Endodermal cell (in vitro differentiated cells): ENCODE data around the gene PIAS3. TPM values are rescaled to one million over a fixed set of nuclear protein-coding genes. Genes with fewer than 3 reads are reported as not detected.
"Not testable (repeated sequence)": the region's sequence is repeated elsewhere in the genome, so short reads cannot be mapped to it uniquely, and the experiment has no call there.

ENCODE experiments used
- DNase-seq: peaks from one replicate; pipeline ENCODE4 v3.0.0-alpha.2; 2017
- H3K27ac ChIP-seq: 2 replicates; pipeline ENCODE4 v1.5.1; 2013; ENCODE audit warnings: mild to moderate bottlenecking, low read depth, low read length, moderate library complexity
- H3K27me3 ChIP-seq: 2 replicates; pipeline ENCODE4 v1.6.1; 2013; ENCODE audit warnings: mild to moderate bottlenecking, low read length, moderate library complexity; ENCODE audit not compliant: insufficient read depth, control insufficient read depth, poor library complexity, severe bottlenecking
- H3K36me3 ChIP-seq: 2 replicates; pipeline ENCODE4 v1.7.0; 2013; ENCODE audit warnings: mild to moderate bottlenecking, low read length, moderate library complexity; ENCODE audit not compliant: control insufficient read depth, insufficient read depth
- H3K4me1 ChIP-seq: one replicate; pipeline ENCODE4 v1.7.0; 2013; ENCODE audit warnings: low read length; ENCODE audit not compliant: control insufficient read depth, insufficient read depth
- H3K4me3 ChIP-seq: 2 replicates; pipeline ENCODE4 v1.5.1; 2013; ENCODE audit warnings: mild to moderate bottlenecking, low read length, moderate library complexity
- H3K9ac ChIP-seq: 2 replicates; pipeline ENCODE4 v1.6.1; 2013; ENCODE audit warnings: mild to moderate bottlenecking, low read length, moderate library complexity; ENCODE audit not compliant: poor library complexity, severe bottlenecking; ENCODE audit errors: extremely low read depth
- H3K9me3 ChIP-seq: 2 replicates; pipeline ENCODE4 v1.6.1; 2013; ENCODE audit warnings: mild to moderate bottlenecking, low read length, moderate library complexity; ENCODE audit not compliant: control insufficient read depth
- H3K27ac Mint-ChIP-seq: 2 replicates; pipeline ENCODE4 v1.8.0; 2020; ENCODE audit warnings: mixed read lengths
- H3K27me3 Mint-ChIP-seq: 2 replicates; pipeline ENCODE4 v1.8.0; 2021; ENCODE audit warnings: mild to moderate bottlenecking, mixed read lengths; ENCODE audit not compliant: insufficient read depth
- H3K36me3 Mint-ChIP-seq: 2 replicates; pipeline ENCODE4 v1.8.0; 2020; ENCODE audit warnings: low read depth, mixed read lengths
- H3K4me1 Mint-ChIP-seq: 2 replicates; pipeline ENCODE4 v1.8.0; 2020; ENCODE audit warnings: mixed read lengths
- H3K4me3 Mint-ChIP-seq: 2 replicates; pipeline ENCODE4 v1.8.0; 2020; ENCODE audit warnings: mild to moderate bottlenecking, moderate library complexity, mixed read lengths
- H3K9me3 Mint-ChIP-seq: 2 replicates; pipeline ENCODE4 v1.8.0; 2020; ENCODE audit warnings: mild to moderate bottlenecking, mixed read lengths
- CTCF ChIP-seq: fragments of 200-600 bp; sonication (generic); conservative IDR thresholded peaks from 2 replicates; pipeline ENCODE4 v1.5.0; 2021; ENCODE audit warnings: antibody characterized with exemption, mild to moderate bottlenecking
- WGBS, 2 experiments: methylation state at CpG; one replicate each; pipeline versions ENCODE4 v1.1.5 to v1.1.7; 2013; ENCODE audit warnings: missing lambda C conversion rate in 2 of 2, mixed read lengths in 1 of 2; ENCODE audit not compliant: insufficient coverage in 1 of 2, insufficient read length in 1 of 2; 5-methylcytosine and 5-hydroxymethylcytosine counted together
- total RNA-seq, 2 donors: library from RNA; stranded (reverse); fragmentation: NEBNext Ultra II Directional in 1 of 2; extraction: Animal tissue kit (Norgen Biotek cat#: 25700) in 1 of 2; gene quantifications; 2 replicates in 1 of 2; 3 replicates in 1 of 2; pipeline ENCODE4 v1.2.1, GENCODE V29; 2021

The PIAS3 gene
- total RNA-seq, 2 donors from 2014 or later, result 44.8 to 53.4 TPM

GRCh38 chr1:145823565-145824498 lies 35.0 kb downstream of the PIAS3 start, which contains the start of the genes POLR3C and RNF115:
POLR3C (plus strand) TSS chr1:145824200; CDS start chr1:145825777, 1,577 bp downstream.
RNF115 (minus strand) TSS chr1:145824095; CDS start chr1:145823873, 222 bp downstream.
- H3K9me3 ChIP-seq, result no peaks in the 10 kb centered on the region
- no peak for TF ChIP-seq CTCF
- Mint-ChIP-seq H3K9me3 (peaks cover 1% of the 10 kb centered on the region), H3K4me3 (peak within 1 kb of the TSS; percentile 99), H3K4me1 (peaks cover 6% of the 10 kb centered on the region), H3K27me3 (no peaks in the 10 kb centered on the region), H3K36me3 (peaks cover 33% of the 10 kb centered on the region), H3K27ac (peak within 1 kb of the TSS; percentile 98)
- H3K4me1 ChIP-seq, result no peaks in the 10 kb centered on the region
- 0% methylated on average over 49 to 89 of the region's 89 CpGs for WGBS, 2 experiments
- peak; percentile 97 for DNase-seq
- H3K27me3 ChIP-seq, result no peaks in the 10 kb centered on the region
- H3K36me3 ChIP-seq, result peaks cover 30% of the 10 kb centered on the region
- peak within 1 kb of the TSS; percentile 90 for H3K9ac ChIP-seq
- peak within 1 kb of the TSS; percentile 96 for H3K27ac ChIP-seq
- peak within 1 kb of the TSS; percentile 97 for H3K4me3 ChIP-seq

- H3K4me3 Mint-ChIP-seq, result peak overlapping the region; percentile 99
These were observed 36.0 kb downstream of the PIAS3 start for GRCh38 chr1:145822779-145823331.

GRCh38 chr1:145818095-145818494 lies 40.8 kb downstream of the PIAS3 start:
- not testable (repeated sequence) for H3K4me3 ChIP-seq, H3K4me3 Mint-ChIP-seq, H3K36me3 ChIP-seq, H3K4me1 ChIP-seq, H3K27ac Mint-ChIP-seq, H3K9me3 Mint-ChIP-seq, H3K9ac ChIP-seq, H3K27me3 ChIP-seq, H3K36me3 Mint-ChIP-seq, H3K27ac ChIP-seq, DNase-seq, H3K9me3 ChIP-seq, H3K4me1 Mint-ChIP-seq, H3K27me3 Mint-ChIP-seq
- WGBS, 2 experiments, result 100% methylated on average over 1 of the region's 6 CpGs; no CpG with 5 or more reads in 1 of the 2 experiments

More at GRCh38 chr1:145822779-145823331, 36.0 kb downstream of the PIAS3 start:
- not testable (repeated sequence) for H3K4me3 ChIP-seq, H3K9me3 Mint-ChIP-seq, H3K9me3 ChIP-seq, H3K27ac ChIP-seq, H3K4me1 ChIP-seq, H3K27me3 Mint-ChIP-seq, H3K27me3 ChIP-seq, H3K9ac ChIP-seq, H3K4me1 Mint-ChIP-seq, H3K27ac Mint-ChIP-seq, DNase-seq
- H3K36me3 Mint-ChIP-seq, result peaks cover 23% of the 10 kb centered on the region
- WGBS, 2 experiments, result no CpG with 5 or more reads among the region's 16 CpGs
- H3K36me3 ChIP-seq, result peaks cover 20% of the 10 kb centered on the region

- H3K9me3 Mint-ChIP-seq, H3K4me1 Mint-ChIP-seq, H3K4me3 Mint-ChIP-seq, H3K4me3 ChIP-seq, DNase-seq, H3K4me1 ChIP-seq, H3K27me3 ChIP-seq, H3K36me3 Mint-ChIP-seq, H3K9me3 ChIP-seq, H3K9ac ChIP-seq, H3K27ac ChIP-seq, H3K27ac Mint-ChIP-seq, H3K36me3 ChIP-seq, H3K27me3 Mint-ChIP-seq: not testable (repeated sequence)
- WGBS, 2 experiments, result 94% methylated on average over 1 of the region's 6 CpGs; no CpG with 5 or more reads in 1 of the 2 experiments
These were observed 45.7 kb downstream of the PIAS3 start for GRCh38 chr1:145812977-145813810.
